HL-60/S4 (cell line): ENCODE data around the gene CST9.
"Not testable (repeated sequence)": the region's sequence is repeated elsewhere in the genome, so short reads cannot be mapped to it uniquely, and the experiment has no call there.

ENCODE experiments used
- in situ Hi-C: fragments of 300-500 bp; cut with MboI; formaldehyde crosslinking; loops from 2 replicates; pipeline ENCODE4 v1.14.3; 2022; ENCODE audit warnings: low sequenced_read_pairs

CST9 gene

GRCh38 chr20:23588434-23589403, 17.0 kb downstream of the CST9 start:
- in situ Hi-C loops, result no loop called here

- in situ Hi-C loops, result no loop called here
Observed at GRCh38 chr20:23587631-23588030, 18.1 kb downstream of the CST9 start.

GRCh38 chr20:23586735-23587525, 18.8 kb downstream of the CST9 start:
- in situ Hi-C loops, result no loop called here

- in situ Hi-C loops, result no loop called here
Observed at GRCh38 chr20:23585808-23586734, 19.6 kb downstream of the CST9 start.

GRCh38 chr20:23585449-23585807, 20.3 kb downstream of the CST9 start:
- in situ Hi-C loops, result no loop called here

GRCh38 chr20:23584434-23585199, 21.1 kb downstream of the CST9 start:
- in situ Hi-C loops, result no loop called here

GRCh38 chr20:23583526-23583925, 22.2 kb downstream of the CST9 start:
- in situ Hi-C loops, result no loop called here

GRCh38 chr20:23582293-23582692, 23.4 kb downstream of the CST9 start:
- in situ Hi-C loops, result no loop called here

GRCh38 chr20:23581833-23582232, 23.9 kb downstream of the CST9 start:
- in situ Hi-C loops, result not testable (repeated sequence)

GRCh38 chr20:23574977-23575376, 30.7 kb downstream of the CST9 start:
- in situ Hi-C loops, result no loop called here

GRCh38 chr20:23570178-23570760, 35.4 kb downstream of the CST9 start:
- in situ Hi-C loops, result no loop called here

- in situ Hi-C loops, result no loop called here
Observed at GRCh38 chr20:23569570-23569969, 36.1 kb downstream of the CST9 start.

- in situ Hi-C loops, result no loop called here
Observed at GRCh38 chr20:23568971-23569330, 36.8 kb downstream of the CST9 start.

GRCh38 chr20:23568320-23568970, 37.3 kb downstream of the CST9 start, which contains the start of gene CST9L:
TSS of gene CST9L (minus strand) at chr20:23568484. CDS start at chr20:23568450, 34 bp downstream.
- in situ Hi-C loops, result no loop called here

- in situ Hi-C loops, result no loop called here
Observed at GRCh38 chr20:23566199-23566932, 39.4 kb downstream of the CST9 start.

- in situ Hi-C loops, result no loop called here
Observed at GRCh38 chr20:23565503-23566045, 40.1 kb downstream of the CST9 start.

GRCh38 chr20:23564927-23565326, 40.8 kb downstream of the CST9 start:
- in situ Hi-C loops, result no loop called here

- in situ Hi-C loops, result no loop called here
Observed at GRCh38 chr20:23562721-23563342, 42.9 kb downstream of the CST9 start.
